GM21786 (cell line): ENCODE measurements around the gene ZNF185.
A peak's percentile ranks its signal among the peaks of the same experiment; 100 is the strongest.

ENCODE experiments used
- ATAC-seq: cut with Tn5 transposase; IDR thresholded peaks from one replicate; pipeline ENCODE4 v1.9.1; 2021; ENCODE audit not compliant: unreplicated experiment

ZNF185 gene

GRCh38 chrX:152895121-152895520 lies 2.7 kb upstream of the ZNF185 start:
- ATAC-seq: no peak

GRCh38 chrX:152895724-152896420 lies 2.0 kb upstream of the ZNF185 start:
- no peak for ATAC-seq

GRCh38 chrX:152896450-152896849 lies 1.4 kb upstream of the ZNF185 start:
- no peak for ATAC-seq

GRCh38 chrX:152898442-152898841 lies 575 bp downstream of the ZNF185 start:
- no peak for ATAC-seq

- no peak for ATAC-seq
Measured at GRCh38 chrX:152899111-152899873, 1.4 kb downstream of the ZNF185 start.

GRCh38 chrX:152899874-152900719 lies 2.2 kb downstream of the ZNF185 start:
- ATAC-seq: no peak

GRCh38 chrX:152900937-152901445 lies 3.1 kb downstream of the ZNF185 start:
- ATAC-seq: no peak

- no peak for ATAC-seq
Measured at GRCh38 chrX:152901816-152902501, 4.1 kb downstream of the ZNF185 start.

GRCh38 chrX:152902502-152902820 lies 4.6 kb downstream of the ZNF185 start:
- ATAC-seq: no peak

- no peak for ATAC-seq
Measured at GRCh38 chrX:152903589-152903988, 5.7 kb downstream of the ZNF185 start.

GRCh38 chrX:152904151-152905080 lies 6.5 kb downstream of the ZNF185 start:
- ATAC-seq: no peak

GRCh38 chrX:152905081-152905420 lies 7.2 kb downstream of the ZNF185 start:
- ATAC-seq: no peak

- no peak for ATAC-seq
Measured at GRCh38 chrX:152907084-152907651, 9.3 kb downstream of the ZNF185 start.

- no peak for ATAC-seq
Measured at GRCh38 chrX:152908486-152908885, 10.6 kb downstream of the ZNF185 start.

- ATAC-seq: peak; percentile 44
Measured at GRCh38 chrX:152910018-152910417, 12.2 kb downstream of the ZNF185 start.

- ATAC-seq: no peak
Measured at GRCh38 chrX:152912106-152912505, 14.2 kb downstream of the ZNF185 start.

- ATAC-seq: no peak
Measured at GRCh38 chrX:152912641-152913040, 14.8 kb downstream of the ZNF185 start.

GRCh38 chrX:152913346-152913745 lies 15.5 kb downstream of the ZNF185 start:
- ATAC-seq: no peak

GRCh38 chrX:152913910-152914309 lies 16.0 kb downstream of the ZNF185 start:
- no peak for ATAC-seq
